Stimulated activated CD4-positive, alpha-beta T cell treated with anti-CD3 and anti-CD28 coated beads, Interleukin-4, amount 100 ng/mL, for 48 hours (primary cell): ENCODE results near the gene MON1B.
A peak's percentile ranks its signal among the peaks of the same experiment; 100 is the strongest.
"Not testable (repeated sequence)": the region's sequence is repeated elsewhere in the genome, so short reads cannot be mapped to it uniquely, and the experiment has no call there.

Experiments
- DNase-seq, 2 donors: peaks; one replicate each; pipeline ENCODE4 v3.0.0-alpha.2; 2020; ENCODE audit warnings: low read depth in 2 of 2

MON1B gene

GRCh38 chr16:77190478-77191258 lies at the start of gene MON1B:
MON1B (plus strand) TSS chr16:77191190; CDS start chr16:77191486, 296 bp downstream.
- DNase-seq: peak; percentile 80 to 91

- no peak for DNase-seq
Observed at GRCh38 chr16:77143364-77143763, 47.6 kb upstream of the MON1B start.

DNA sequence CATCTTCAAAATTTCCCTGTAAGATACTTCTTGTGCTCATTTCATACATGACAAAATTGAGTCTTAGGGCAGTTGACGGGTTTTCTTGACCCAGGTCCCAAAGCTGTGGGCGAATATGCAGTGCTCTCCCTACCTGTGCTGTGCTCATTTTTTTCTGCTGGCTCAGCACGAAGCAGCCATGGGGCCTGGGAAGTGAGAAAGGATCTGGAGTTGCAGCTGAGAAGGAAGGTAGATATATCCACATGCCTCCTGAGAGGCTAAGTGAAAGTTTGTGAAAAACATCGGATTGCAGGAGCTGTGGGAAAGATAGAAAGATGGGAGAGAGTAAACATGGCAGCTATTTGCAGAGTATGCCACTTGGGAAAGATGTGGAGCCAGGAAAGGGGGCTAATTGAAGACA lies 42.9 kb upstream of the MON1B start:
- DNase-seq: no peak

DNA sequence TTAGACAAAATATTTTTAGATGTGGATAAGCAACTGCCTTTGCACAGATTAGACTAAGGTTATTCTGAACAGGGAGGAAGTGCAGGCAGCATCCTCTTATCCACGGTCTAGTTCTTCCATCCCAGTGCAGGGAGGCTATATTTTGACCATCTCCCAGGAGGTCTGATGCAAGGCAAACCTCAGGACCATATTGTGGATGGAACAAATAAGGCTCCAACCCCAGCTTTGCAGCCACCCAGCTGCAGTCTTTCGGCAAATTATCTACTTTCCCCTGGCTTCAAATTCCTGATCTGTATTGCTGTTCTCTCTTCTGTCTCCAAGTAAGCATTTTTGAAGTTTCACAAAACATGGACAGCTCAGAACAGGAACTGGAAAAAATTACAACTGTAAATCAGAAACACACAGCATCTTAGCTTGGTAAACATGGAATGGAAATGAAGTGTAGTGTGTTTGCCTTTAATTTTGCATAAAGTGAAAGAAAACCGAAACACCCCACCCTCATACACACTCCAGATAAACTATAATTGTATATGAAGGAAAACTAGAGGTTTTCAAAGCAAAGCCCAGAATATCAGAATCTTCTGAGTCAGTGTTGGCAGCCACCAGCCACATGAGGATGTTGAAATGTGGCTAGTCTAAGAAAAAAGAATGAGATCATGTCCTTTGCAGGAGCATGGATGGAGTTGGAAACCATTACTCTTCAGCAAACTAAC lies 33.5 kb upstream of the MON1B start:
- DNase-seq: no peak

- DNase-seq: no peak
Observed at GRCh38 chr16:77158293-77158692, 32.7 kb upstream of the MON1B start.

GRCh38 chr16:77165006-77165405 lies 26.0 kb upstream of the MON1B start:
- no peak for DNase-seq

GRCh38 chr16:77165536-77166236 lies 25.3 kb upstream of the MON1B start:
- not testable (repeated sequence) for DNase-seq

DNA sequence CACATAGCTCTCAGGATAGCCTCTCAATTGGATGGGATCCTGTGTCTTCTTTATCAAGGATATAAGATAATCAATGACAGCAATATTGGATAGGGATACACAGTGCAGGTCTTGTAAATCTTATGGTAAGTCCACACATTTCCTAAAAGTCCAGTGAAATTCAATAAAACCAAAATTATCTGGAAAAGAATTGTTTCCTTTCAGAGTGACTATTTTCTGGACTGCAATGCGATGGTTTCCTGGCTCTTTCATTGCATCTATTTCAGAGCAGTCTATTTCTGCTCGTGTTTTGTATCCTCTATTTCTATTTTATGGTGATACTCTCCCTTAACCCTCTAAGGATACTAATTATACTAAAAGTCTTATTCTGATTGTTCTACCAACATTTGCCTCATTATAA lies 24.3 kb upstream of the MON1B start:
- no peak for DNase-seq

GRCh38 chr16:77168901-77169300 lies 22.1 kb upstream of the MON1B start:
- no peak for DNase-seq

DNA sequence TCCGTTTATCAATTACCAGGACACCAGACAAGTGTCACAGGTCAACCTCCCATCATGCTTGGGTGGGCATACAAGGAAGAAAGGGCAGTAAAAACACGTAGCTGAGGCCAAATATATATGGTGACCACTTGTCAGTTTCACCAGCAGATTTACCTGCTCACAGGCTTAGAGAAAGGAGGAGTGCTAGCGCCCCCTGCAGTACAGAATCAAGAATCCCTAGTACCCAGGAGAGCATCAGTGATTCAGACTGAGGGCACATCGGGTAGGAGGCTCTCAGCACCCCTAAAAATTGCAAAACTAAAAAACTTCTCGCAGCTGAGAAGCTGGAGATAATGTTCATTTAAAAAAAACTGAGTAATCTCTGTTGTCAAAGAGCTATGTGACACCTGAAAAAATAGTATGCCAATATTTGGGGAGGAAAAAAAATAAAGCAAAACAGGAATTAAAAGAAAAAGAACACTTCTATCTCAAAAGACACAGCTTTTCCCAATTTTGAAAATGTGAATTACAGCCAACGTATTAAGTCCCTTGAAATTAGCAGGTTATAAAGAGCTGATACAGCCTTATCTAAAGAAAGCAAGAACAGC lies 21.2 kb upstream of the MON1B start:
- peak; percentile 38 to 43 for DNase-seq

GRCh38 chr16:77170805-77171204 lies 20.2 kb upstream of the MON1B start:
- DNase-seq: no peak

- DNase-seq: no peak
Observed at GRCh38 chr16:77171745-77172635, 19.0 kb upstream of the MON1B start.

GRCh38 chr16:77172951-77173350 lies 18.0 kb upstream of the MON1B start:
- DNase-seq: no peak

GRCh38 chr16:77183137-77183536 lies 7.9 kb upstream of the MON1B start:
- no peak for DNase-seq

GRCh38 chr16:77186298-77186697 lies 4.7 kb upstream of the MON1B start:
- DNase-seq: not testable (repeated sequence)

- DNase-seq: no peak
Observed at GRCh38 chr16:77190190-77190477, 856 bp upstream of the MON1B start.

- peak in 1 of 2 donors; percentile 11 for DNase-seq
Observed at GRCh38 chr16:77191259-77191969, 424 bp downstream of the MON1B start.

DNA sequence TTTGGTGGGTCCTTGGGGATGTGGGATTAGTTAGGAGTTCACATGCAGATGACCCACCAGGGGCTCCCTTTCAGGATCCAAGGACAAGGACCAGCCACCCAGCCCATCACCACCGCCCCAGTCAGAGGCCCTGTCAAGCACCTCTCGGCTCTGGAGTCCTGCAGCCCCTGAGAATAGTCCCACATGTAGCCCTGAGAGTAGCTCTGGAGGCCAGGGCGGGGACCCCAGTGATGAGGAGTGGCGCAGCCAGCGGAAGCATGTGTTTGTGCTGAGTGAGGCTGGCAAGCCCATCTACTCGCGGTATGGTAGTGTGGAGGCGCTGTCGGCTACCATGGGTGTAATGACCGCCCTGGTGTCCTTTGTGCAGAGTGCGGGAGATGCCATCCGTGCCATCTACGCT lies 2.4 kb downstream of the MON1B start:
- no peak for DNase-seq

DNA sequence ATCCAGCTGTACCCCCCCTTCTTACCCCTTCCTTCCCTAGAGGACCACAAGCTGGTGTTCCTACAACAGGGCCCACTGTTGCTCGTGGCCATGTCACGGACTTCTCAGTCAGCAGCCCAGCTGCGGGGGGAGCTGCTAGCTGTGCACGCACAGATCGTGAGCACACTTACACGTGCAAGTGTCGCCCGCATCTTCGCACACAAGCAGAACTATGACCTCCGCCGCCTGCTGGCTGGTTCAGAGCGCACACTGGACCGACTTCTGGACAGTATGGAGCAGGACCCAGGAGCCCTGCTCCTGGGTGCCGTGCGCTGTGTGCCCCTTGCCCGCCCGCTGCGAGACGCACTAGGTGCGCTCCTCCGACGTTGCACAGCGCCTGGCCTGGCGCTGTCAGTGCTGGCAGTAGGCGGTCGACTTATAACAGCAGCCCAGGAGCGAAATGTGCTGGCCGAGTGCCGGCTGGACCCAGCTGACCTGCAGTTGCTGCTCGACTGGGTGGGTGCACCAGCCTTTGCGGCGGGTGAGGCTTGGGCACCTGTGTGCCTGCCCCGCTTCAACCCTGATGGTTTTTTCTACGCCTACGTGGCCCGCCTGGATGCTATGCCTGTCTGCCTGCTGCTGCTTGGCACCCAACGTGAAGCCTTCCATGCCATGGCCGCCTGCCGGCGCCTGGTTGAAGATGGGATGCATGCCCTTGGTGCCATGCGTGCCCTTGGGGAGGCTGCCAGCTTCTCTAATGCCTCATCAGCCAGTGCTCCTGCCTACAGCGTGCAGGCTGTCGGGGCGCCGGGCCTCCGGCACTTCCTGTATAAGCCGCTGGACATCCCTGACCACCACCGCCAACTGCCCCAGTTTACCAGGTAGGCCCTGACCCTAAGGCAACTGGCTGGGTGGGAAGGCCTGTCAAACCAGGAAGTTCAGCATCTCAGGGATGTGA lies 3.6 kb downstream of the MON1B start:
- no peak for DNase-seq

DNA sequence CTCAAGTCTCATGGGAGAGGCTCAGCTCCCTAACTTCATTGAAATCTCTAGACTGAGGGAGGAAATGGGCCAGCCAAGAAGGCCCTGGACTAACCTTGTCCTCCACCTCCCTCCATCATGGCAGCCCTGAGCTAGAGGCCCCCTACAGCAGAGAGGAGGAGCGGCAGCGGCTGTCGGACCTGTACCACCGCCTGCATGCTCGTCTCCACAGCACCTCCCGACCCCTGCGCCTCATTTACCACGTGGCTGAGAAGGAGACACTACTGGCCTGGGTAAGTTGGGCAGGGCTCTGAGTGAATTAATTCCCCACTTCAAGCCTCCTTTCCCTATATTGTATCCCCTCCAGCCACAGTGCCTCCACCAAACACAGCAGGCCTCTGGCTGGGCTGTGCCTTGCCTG lies 4.4 kb downstream of the MON1B start:
- DNase-seq: no peak
